A549 (cell line): Measurements from ENCODE around the gene SPATA4. TPM values are rescaled to one million over a fixed set of nuclear protein-coding genes. Genes with fewer than 3 reads are reported as not detected.

ENCODE experiments used
- ATAC-seq, 2 experiments: fragments of 200-7000 bp in 1 of 2; fragments of >200 bp in 1 of 2; cut with Nextera tagmentation in 1 of 2; cut with Tn5 transposase in 1 of 2; 3 replicates each; pipeline versions ENCODE4 v1.8.0 to v1.9.1; 2018 to 2020; ENCODE audit warnings: mild to moderate bottlenecking in 1 of 2, moderate library complexity in 1 of 2
- CTCF ChIA-PET: fragments of 300-600 bp; sonication (Branson Sonifier 250); formaldehyde crosslinking; extraction: SDS; loops from one replicate; lab custom pipeline; 2021; ENCODE audit warnings: antibody characterized with exemption, inconsistent platforms; lab: Yijun Ruan, JAX
- POLR2A ChIA-PET: fragments of 350-600 bp; formaldehyde crosslinking; extraction: SDS; loops from one replicate; lab custom pipeline; 2021; ENCODE audit warnings: antibody characterized with exemption, inconsistent platforms; lab: Yijun Ruan, JAX
- DNase-seq, 2 experiments: peaks; one replicate each; pipeline versions ENCODE4 v3.0.0 to v3.0.0-alpha.2; 2011 to 2016; ENCODE audit warnings: low read depth in 1 of 2, low spot score in 1 of 2
- FAIRE-seq: peaks from 2 replicates; lab custom pipeline; 2011; peaks lifted over from hg19 to GRCh38; lab: Jason Lieb, UNC
- H3K27ac ChIP-seq, 2 experiments: fragments of >200 bp; sonication (Bioruptor Twin); formaldehyde crosslinking; 3 replicates each; pipeline ENCODE4 v1.5.1; 2016 to 2017
- H3K4me1 ChIP-seq: fragments of >200 bp; sonication (Bioruptor Twin); formaldehyde crosslinking; 3 replicates; pipeline ENCODE4 v1.6.1; 2016
- H3K4me2 ChIP-seq: fragments of >200 bp; sonication (Bioruptor Twin); formaldehyde crosslinking; 3 replicates; pipeline ENCODE4 v1.6.1; 2016
- H3K4me3 ChIP-seq: fragments of >200 bp; sonication (Bioruptor Twin); formaldehyde crosslinking; 3 replicates; pipeline ENCODE4 v1.5.1; 2016
- H3K9me3 ChIP-seq: fragments of >200 bp; sonication (Bioruptor Twin); formaldehyde crosslinking; 3 replicates; pipeline ENCODE4 v1.6.1; 2016
- BHLHE40 ChIP-seq: IDR thresholded peaks from 2 replicates; pipeline ENCODE4 v1.6.1; 2012; ENCODE audit warnings: low read depth, low read length, inconsistent platforms
- EP300 ChIP-seq, 2 experiments: fragments of >200 bp; sonication (Bioruptor Twin); formaldehyde crosslinking; IDR thresholded peaks; 2 replicates in 1 of 2; 3 replicates in 1 of 2; pipeline ENCODE4 v1.6.1; 2016 to 2017
- FOSL2 ChIP-seq, 2 experiments: fragments of 450-650 bp in 1 of 2; fragments of >200 bp in 1 of 2; sonication (Bioruptor Twin) in 1 of 2; formaldehyde crosslinking; IDR thresholded peaks; 2 replicates each; pipeline versions ENCODE4 v1.5.0 to v1.6.1; 2016 to 2020; ENCODE audit warnings: mild to moderate bottlenecking in 1 of 2, moderate library complexity in 1 of 2
- GATA3 ChIP-seq: IDR thresholded peaks from 2 replicates; pipeline ENCODE4 v1.6.1; 2012; ENCODE audit warnings: borderline replicate concordance
- HOXB13 ChIP-seq: fragments of 250-450 bp; sonication (Bioruptor Pico); IDR thresholded peaks from 2 replicates; pipeline ENCODE4 v1.5.0; 2020; ENCODE audit warnings: low read depth, mild to moderate bottlenecking, moderate library complexity
- MAFK ChIP-seq: fragments of 450-650 bp; IDR thresholded peaks from 2 replicates; pipeline ENCODE4 v1.6.1; 2014; ENCODE audit not compliant: partially characterized antibody
- MAZ ChIP-seq: fragments of 150-350 bp; IDR thresholded peaks from 2 replicates; pipeline ENCODE4 v1.6.1; 2014; ENCODE audit warnings: antibody characterized with exemption, low read depth, low read length, borderline replicate concordance
- NPAS2 ChIP-seq: fragments of 250-450 bp; sonication (Bioruptor Pico); IDR thresholded peaks from 2 replicates; pipeline ENCODE4 v1.8.0; 2022; ENCODE audit warnings: mild to moderate bottlenecking, moderate library complexity, borderline replicate concordance
- NR3C1 ChIP-seq: fragments of >200 bp; sonication (Bioruptor Twin); formaldehyde crosslinking; IDR thresholded peaks from 3 replicates; pipeline ENCODE4 v1.6.1; 2017
- POLR2AphosphoS2 ChIP-seq: conservative IDR thresholded peaks from 2 replicates; pipeline ENCODE4 v1.6.1; 2012; ENCODE audit warnings: low read length, improper control_type of control experiment, inconsistent platforms
- RCOR1 ChIP-seq: fragments of 150-350 bp; IDR thresholded peaks from 2 replicates; pipeline ENCODE4 v1.6.1; 2014; ENCODE audit warnings: antibody characterized with exemption, low read length, low read depth
- TP53 ChIP-seq: fragments of 250-450 bp; sonication (Bioruptor Pico); IDR thresholded peaks from 2 replicates; pipeline ENCODE4 v1.5.0; 2021; ENCODE audit warnings: mild to moderate bottlenecking, moderate library complexity
- polyA plus RNA-seq, 4 experiments: library from polyadenylated mRNA; depleted of rRNA in 3 of 4; stranded (reverse); fragments of >200 nt; fragmentation: RNase III in 1 of 4; extraction: RNeasy Plus Mini Kit Qiagen cat#74134 plus additional on column Dnase treatment in 1 of 4; gene quantifications; 2 replicates in 3 of 4; 3 replicates in 1 of 4; pipeline ENCODE4 v1.2.3, GENCODE V29; 2011 to 2017
- TF ChIP-seq, protein P1 (sequence below): fragments of >200 bp; sonication (Bioruptor Twin); formaldehyde crosslinking; IDR thresholded peaks from 3 replicates; pipeline ENCODE4 v1.6.1; 2016
- TF ChIP-seq, protein P2 (sequence below): fragments of 250-450 bp; sonication (Bioruptor Pico); IDR thresholded peaks from 2 replicates; pipeline ENCODE4 v1.5.0; 2021; ENCODE audit warnings: mild to moderate bottlenecking, moderate library complexity, borderline replicate concordance
- TF ChIP-seq, protein P3 (sequence below): IDR thresholded peaks from 2 replicates; pipeline ENCODE4 v1.6.1; 2012
- TF ChIP-seq, protein P4 (sequence below): fragments of 200-600 bp; sonication (generic); IDR thresholded peaks from 2 replicates; pipeline ENCODE4 v1.6.1; 2016; ENCODE audit warnings: antibody characterized with exemption, mild to moderate bottlenecking, moderate library complexity
- TF ChIP-seq, protein P5 (sequence below): fragments of 250-450 bp; sonication (Bioruptor Pico); IDR thresholded peaks from 2 replicates; pipeline ENCODE4 v1.5.0; 2020; ENCODE audit warnings: low read depth, mild to moderate bottlenecking, moderate library complexity
- TF ChIP-seq, protein P6 (sequence below): IDR thresholded peaks from 2 replicates; pipeline ENCODE4 v1.6.1; 2012; ENCODE audit warnings: low read depth, borderline replicate concordance

SPATA4 gene
- polyA plus RNA-seq, 2 of the 4 experiments (the other 2 are of a cell fraction): 0.21 to 0.26 TPM

DNA sequence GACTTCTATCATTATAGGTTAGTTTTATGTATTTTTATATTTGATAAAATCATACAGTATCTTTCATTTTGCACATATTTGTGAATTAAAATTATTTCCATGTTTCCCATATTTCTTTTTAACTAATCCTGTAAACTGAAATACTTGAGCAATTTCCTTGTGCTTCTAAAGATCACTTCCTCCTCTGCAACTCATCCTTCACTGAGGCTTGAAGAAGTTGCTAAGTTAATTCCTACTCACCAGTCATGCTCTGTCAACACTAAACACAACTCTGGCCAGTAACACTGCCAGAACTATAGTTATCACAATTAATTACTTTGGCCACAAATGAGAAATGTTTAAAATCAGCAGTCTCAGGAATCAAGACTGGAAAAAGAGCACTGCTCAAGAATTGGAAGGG lies 6.7 kb downstream of the SPATA4 start:
- CTCF ChIA-PET: no interaction called here
- Histone ChIP-seq H3K4me3 (no peak overlapping the region), H3K4me2 (no peak overlapping the region)
- FAIRE-seq: no peak
- TF ChIP-seq, protein P1, sequence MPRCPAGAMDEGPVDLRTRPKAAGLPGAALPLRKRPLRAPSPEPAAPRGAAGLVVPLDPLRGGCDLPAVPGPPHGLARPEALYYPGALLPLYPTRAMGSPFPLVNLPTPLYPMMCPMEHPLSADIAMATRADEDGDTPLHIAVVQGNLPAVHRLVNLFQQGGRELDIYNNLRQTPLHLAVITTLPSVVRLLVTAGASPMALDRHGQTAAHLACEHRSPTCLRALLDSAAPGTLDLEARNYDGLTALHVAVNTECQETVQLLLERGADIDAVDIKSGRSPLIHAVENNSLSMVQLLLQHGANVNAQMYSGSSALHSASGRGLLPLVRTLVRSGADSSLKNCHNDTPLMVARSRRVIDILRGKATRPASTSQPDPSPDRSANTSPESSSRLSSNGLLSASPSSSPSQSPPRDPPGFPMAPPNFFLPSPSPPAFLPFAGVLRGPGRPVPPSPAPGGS: no peak
- TF ChIP-seq NR3C1: no peak
- TF ChIP-seq, protein P2, sequence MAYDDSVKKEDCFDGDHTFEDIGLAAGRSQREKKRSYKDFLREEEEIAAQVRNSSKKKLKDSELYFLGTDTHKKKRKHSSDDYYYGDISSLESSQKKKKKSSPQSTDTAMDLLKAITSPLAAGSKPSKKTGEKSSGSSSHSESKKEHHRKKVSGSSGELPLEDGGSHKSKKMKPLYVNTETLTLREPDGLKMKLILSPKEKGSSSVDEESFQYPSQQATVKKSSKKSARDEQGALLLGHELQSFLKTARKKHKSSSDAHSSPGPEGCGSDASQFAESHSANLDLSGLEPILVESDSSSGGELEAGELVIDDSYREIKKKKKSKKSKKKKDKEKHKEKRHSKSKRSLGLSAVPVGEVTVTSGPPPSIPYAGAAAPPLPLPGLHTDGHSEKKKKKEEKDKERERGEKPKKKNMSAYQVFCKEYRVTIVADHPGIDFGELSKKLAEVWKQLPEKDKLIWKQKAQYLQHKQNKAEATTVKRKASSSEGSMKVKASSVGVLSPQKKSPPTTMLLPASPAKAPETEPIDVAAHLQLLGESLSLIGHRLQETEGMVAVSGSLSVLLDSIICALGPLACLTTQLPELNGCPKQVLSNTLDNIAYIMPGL (CRISPR knock-in tag): no peak
- no peak for TF ChIP-seq FOSL2 (IDR thresholded peaks at IDR 0.05)
- no peak for TF ChIP-seq FOSL2 (CRISPR knock-in tag; IDR thresholded peaks at IDR 0.05)
- no peak for TF ChIP-seq POLR2AphosphoS2
- TF ChIP-seq HOXB13 (CRISPR knock-in tag): no peak
- no peak for TF ChIP-seq NPAS2 (CRISPR knock-in tag)
- no peak for TF ChIP-seq EP300 (IDR thresholded peaks at IDR 0.05)
- no peak for TF ChIP-seq RCOR1
- TF ChIP-seq MAFK: no peak
- TF ChIP-seq TP53 (CRISPR knock-in tag): no peak
- TF ChIP-seq, protein P3, sequence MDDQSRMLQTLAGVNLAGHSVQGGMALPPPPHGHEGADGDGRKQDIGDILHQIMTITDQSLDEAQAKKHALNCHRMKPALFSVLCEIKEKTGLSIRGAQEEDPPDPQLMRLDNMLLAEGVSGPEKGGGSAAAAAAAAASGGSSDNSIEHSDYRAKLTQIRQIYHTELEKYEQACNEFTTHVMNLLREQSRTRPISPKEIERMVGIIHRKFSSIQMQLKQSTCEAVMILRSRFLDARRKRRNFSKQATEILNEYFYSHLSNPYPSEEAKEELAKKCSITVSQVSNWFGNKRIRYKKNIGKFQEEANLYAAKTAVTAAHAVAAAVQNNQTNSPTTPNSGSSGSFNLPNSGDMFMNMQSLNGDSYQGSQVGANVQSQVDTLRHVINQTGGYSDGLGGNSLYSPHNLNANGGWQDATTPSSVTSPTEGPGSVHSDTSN: no peak
- TF ChIP-seq MAZ: no peak
- TF ChIP-seq, protein P4, sequence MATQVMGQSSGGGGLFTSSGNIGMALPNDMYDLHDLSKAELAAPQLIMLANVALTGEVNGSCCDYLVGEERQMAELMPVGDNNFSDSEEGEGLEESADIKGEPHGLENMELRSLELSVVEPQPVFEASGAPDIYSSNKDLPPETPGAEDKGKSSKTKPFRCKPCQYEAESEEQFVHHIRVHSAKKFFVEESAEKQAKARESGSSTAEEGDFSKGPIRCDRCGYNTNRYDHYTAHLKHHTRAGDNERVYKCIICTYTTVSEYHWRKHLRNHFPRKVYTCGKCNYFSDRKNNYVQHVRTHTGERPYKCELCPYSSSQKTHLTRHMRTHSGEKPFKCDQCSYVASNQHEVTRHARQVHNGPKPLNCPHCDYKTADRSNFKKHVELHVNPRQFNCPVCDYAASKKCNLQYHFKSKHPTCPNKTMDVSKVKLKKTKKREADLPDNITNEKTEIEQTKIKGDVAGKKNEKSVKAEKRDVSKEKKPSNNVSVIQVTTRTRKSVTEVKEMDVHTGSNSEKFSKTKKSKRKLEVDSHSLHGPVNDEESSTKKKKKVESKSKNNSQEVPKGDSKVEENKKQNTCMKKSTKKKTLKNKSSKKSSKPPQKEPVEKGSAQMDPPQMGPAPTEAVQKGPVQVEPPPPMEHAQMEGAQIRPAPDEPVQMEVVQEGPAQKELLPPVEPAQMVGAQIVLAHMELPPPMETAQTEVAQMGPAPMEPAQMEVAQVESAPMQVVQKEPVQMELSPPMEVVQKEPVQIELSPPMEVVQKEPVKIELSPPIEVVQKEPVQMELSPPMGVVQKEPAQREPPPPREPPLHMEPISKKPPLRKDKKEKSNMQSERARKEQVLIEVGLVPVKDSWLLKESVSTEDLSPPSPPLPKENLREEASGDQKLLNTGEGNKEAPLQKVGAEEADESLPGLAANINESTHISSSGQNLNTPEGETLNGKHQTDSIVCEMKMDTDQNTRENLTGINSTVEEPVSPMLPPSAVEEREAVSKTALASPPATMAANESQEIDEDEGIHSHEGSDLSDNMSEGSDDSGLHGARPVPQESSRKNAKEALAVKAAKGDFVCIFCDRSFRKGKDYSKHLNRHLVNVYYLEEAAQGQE: no peak
- TF ChIP-seq GATA3: no peak
- TF ChIP-seq, protein P5, sequence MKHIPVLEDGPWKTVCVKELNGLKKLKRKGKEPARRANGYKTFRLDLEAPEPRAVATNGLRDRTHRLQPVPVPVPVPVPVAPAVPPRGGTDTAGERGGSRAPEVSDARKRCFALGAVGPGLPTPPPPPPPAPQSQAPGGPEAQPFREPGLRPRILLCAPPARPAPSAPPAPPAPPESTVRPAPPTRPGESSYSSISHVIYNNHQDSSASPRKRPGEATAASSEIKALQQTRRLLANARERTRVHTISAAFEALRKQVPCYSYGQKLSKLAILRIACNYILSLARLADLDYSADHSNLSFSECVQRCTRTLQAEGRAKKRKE (CRISPR knock-in tag): no peak
- no peak for TF ChIP-seq BHLHE40
- TF ChIP-seq, protein P6, sequence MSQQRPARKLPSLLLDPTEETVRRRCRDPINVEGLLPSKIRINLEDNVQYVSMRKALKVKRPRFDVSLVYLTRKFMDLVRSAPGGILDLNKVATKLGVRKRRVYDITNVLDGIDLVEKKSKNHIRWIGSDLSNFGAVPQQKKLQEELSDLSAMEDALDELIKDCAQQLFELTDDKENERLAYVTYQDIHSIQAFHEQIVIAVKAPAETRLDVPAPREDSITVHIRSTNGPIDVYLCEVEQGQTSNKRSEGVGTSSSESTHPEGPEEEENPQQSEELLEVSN: no peak
- TF ChIP-seq, all 56 proteins: peak for 0
- POLR2A ChIA-PET: no interaction called here
- Histone ChIP-seq H3K27ac (no peak overlapping the region), H3K4me1 (peaks cover 8% of the 10 kb centered on the region; the same call in 1 of the 3 replicates), H3K9me3 (no peaks in the 10 kb centered on the region)
- DNase-seq: no peak
- ATAC-seq: no peak
